Measurements from ENCODE around the gene C17orf100.

DNA sequence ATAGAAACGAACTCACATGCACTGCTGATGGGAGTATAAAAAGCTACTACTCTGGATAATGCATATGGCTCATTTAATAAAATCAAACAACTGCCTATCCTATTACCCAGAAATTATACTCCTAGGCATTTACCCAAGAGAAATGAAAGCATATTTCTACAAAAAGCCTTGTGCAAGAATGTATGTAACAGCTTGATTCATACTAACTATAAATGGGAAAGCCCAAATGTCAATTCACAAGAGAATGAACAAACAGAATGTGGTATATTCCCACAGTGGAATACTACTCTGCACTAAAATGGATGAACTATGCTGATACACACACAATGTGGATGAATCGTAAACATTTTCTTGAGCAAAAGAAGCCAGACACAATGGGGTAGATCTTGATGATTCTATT lies 49.4 kb upstream of the C17orf100 start:
- TF ChIP-seq CEBPB (tag; IDR thresholded peaks at IDR 0.05) (no peak), SETDB1 (IDR thresholded peaks at IDR 0.05; ENCODE audit: low read length) (no peak), RNF2 (IDR thresholded peaks at IDR 0.05) (no peak), RBM39 (optimal IDR thresholded peaks at IDR 0.05; ENCODE audit: low read depth, low read length) (no peak), NFYB (IDR thresholded peaks at IDR 0.05; ENCODE audit: extremely low read depth, insufficient read length) (no peak), ZNF121 (CRISPR knock-in tag; conservative IDR thresholded peaks at IDR 0.05) (no peak), EP300 (IDR thresholded peaks at IDR 0.05; ENCODE audit: low read length) (no peak)
- TF ChIP-seq, protein P1, sequence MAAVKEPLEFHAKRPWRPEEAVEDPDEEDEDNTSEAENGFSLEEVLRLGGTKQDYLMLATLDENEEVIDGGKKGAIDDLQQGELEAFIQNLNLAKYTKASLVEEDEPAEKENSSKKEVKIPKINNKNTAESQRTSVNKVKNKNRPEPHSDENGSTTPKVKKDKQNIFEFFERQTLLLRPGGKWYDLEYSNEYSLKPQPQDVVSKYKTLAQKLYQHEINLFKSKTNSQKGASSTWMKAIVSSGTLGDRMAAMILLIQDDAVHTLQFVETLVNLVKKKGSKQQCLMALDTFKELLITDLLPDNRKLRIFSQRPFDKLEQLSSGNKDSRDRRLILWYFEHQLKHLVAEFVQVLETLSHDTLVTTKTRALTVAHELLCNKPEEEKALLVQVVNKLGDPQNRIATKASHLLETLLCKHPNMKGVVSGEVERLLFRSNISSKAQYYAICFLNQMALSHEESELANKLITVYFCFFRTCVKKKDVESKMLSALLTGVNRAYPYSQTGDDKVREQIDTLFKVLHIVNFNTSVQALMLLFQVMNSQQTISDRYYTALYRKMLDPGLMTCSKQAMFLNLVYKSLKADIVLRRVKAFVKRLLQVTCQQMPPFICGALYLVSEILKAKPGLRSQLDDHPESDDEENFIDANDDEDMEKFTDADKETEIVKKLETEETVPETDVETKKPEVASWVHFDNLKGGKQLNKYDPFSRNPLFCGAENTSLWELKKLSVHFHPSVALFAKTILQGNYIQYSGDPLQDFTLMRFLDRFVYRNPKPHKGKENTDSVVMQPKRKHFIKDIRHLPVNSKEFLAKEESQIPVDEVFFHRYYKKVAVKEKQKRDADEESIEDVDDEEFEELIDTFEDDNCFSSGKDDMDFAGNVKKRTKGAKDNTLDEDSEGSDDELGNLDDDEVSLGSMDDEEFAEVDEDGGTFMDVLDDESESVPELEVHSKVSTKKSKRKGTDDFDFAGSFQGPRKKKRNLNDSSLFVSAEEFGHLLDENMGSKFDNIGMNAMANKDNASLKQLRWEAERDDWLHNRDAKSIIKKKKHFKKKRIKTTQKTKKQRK (IDR thresholded peaks at IDR 0.05; ENCODE audit: borderline replicate concordance, low read depth, low read length) = no peak
- TF ChIP-seq, protein P2, sequence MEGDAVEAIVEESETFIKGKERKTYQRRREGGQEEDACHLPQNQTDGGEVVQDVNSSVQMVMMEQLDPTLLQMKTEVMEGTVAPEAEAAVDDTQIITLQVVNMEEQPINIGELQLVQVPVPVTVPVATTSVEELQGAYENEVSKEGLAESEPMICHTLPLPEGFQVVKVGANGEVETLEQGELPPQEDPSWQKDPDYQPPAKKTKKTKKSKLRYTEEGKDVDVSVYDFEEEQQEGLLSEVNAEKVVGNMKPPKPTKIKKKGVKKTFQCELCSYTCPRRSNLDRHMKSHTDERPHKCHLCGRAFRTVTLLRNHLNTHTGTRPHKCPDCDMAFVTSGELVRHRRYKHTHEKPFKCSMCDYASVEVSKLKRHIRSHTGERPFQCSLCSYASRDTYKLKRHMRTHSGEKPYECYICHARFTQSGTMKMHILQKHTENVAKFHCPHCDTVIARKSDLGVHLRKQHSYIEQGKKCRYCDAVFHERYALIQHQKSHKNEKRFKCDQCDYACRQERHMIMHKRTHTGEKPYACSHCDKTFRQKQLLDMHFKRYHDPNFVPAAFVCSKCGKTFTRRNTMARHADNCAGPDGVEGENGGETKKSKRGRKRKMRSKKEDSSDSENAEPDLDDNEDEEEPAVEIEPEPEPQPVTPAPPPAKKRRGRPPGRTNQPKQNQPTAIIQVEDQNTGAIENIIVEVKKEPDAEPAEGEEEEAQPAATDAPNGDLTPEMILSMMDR (IDR thresholded peaks at IDR 0.05 in 2 of 3, conservative IDR thresholded peaks at IDR 0.05 in 1 of 3; ENCODE audit: insufficient read depth in 2 of 3, low read depth in 1 of 3, low read length in 3 of 3) = no peak

Measured in K562 (cell line).